Liver (tissue), 9 donors: Measurements from ENCODE around the gene CD8A. TPM values are rescaled to one million over a fixed set of nuclear protein-coding genes. Genes with fewer than 3 reads are reported as not detected.
"Not testable (repeated sequence)": the region's sequence is repeated elsewhere in the genome, so short reads cannot be mapped to it uniquely, and the experiment has no call there.

Experiments used
- DNase-seq: peaks from one replicate; pipeline ENCODE4 v3.0.0-alpha.2; 2017; ENCODE audit warnings: low spot score
- H3K27ac ChIP-seq, 2 donors: one replicate each; pipeline ENCODE4 v1.7.0; 2013; ENCODE audit warnings: inconsistent platforms in 2 of 2, low read length in 2 of 2, control low read depth in 1 of 2, low read depth in 1 of 2, mild to moderate bottlenecking in 1 of 2
- H3K27me3 ChIP-seq, 4 donors: one replicate each; pipeline versions ENCODE4 v1.6.1 to v1.7.0; 2013; ENCODE audit warnings: low read length in 3 of 4, inconsistent platforms in 1 of 4, mild to moderate bottlenecking in 1 of 4, moderate library complexity in 1 of 4; ENCODE audit not compliant: control insufficient read depth in 4 of 4, insufficient read depth in 4 of 4
- H3K36me3 ChIP-seq, 4 donors: one replicate each; pipeline versions ENCODE4 v1.6.1 to v1.7.0; 2013; ENCODE audit warnings: low read length in 3 of 4, mild to moderate bottlenecking in 3 of 4, low read depth in 1 of 4, moderate library complexity in 1 of 4; ENCODE audit not compliant: control insufficient read depth in 4 of 4, insufficient read depth in 3 of 4
- H3K4me1 ChIP-seq, 4 donors: one replicate each; pipeline versions ENCODE4 v1.6.1 to v1.7.0; 2013; ENCODE audit warnings: low read length in 3 of 4, mild to moderate bottlenecking in 3 of 4, moderate library complexity in 1 of 4; ENCODE audit not compliant: control insufficient read depth in 4 of 4, insufficient read depth in 4 of 4
- H3K4me3 ChIP-seq, 3 donors: one replicate each; pipeline versions ENCODE4 v1.6.1 to v1.7.0; 2013; ENCODE audit warnings: low read length in 3 of 3, control low read depth in 1 of 3, low read depth in 1 of 3, mild to moderate bottlenecking in 1 of 3
- H3K9ac ChIP-seq, 2 donors: one replicate each; pipeline ENCODE4 v1.7.0; 2013; ENCODE audit warnings: low read length in 2 of 2, mild to moderate bottlenecking in 2 of 2, moderate library complexity in 2 of 2, control low read depth in 1 of 2, low read depth in 1 of 2
- H3K9me3 ChIP-seq, 4 donors: one replicate each; pipeline versions ENCODE4 v1.6.1 to v1.7.0; 2013; ENCODE audit warnings: low read length in 3 of 4; ENCODE audit not compliant: control insufficient read depth in 4 of 4
- WGBS: extraction: QIAGEN DNeasy Blood & Tissue Kit; methylation state at CpG from one replicate; pipeline ENCODE4 v1.1.7; 2013; 5-methylcytosine and 5-hydroxymethylcytosine counted together
- polyA plus RNA-seq, 2 donors: library from polyadenylated mRNA; stranded (reverse) in 1 of 2; unstranded in 1 of 2; fragments of 200-250 nt in 1 of 2; fragments of >200 nt in 1 of 2; fragmentation: Nextera tagmentation in 1 of 2; extraction: Ambion mirVana in 1 of 2; gene quantifications; one replicate each; pipeline versions ENCODE4 v1.2.1 to v1.2.3, GENCODE V29; 2013 to 2015
- total RNA-seq, 2 donors: library from RNA; depleted of rRNA; stranded (reverse); fragments of >200 nt; gene quantifications; one replicate each; pipeline ENCODE4 v1.2.3, GENCODE V29; 2014
- donor health status: healthy.
- donor health status: healthy.
- donor health status: healthy.
- donor health status: healthy.
- donor health status: healthy.

Gene CD8A
- total and polyA plus RNA-seq, 4 donors: 0.42 to 1.8 (median 0.69) TPM

DNA sequence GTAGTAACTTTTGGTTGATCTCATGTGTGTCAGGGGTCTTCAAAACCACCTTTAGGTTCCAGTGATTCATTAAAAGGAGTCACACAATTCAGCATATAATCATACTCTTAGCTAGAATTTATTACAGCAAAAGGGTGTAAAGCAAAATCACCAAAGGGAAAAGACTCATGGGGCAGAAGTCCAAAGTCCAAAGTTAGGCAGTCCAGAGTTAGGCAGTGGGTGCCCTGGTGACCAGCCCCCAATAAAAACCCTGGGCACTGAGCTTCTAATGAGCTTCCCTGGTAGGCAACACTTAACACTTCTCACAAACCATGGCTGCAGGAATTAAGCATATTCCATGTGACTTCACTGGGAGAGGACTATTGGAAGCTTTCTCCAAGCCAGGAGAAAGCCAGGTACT, 51.2 kb downstream of the CD8A start:
- H3K9me3 ChIP-seq, DNase-seq, H3K36me3 ChIP-seq, H3K9ac ChIP-seq, H3K27ac ChIP-seq, H3K4me1 ChIP-seq, H3K27me3 ChIP-seq, H3K4me3 ChIP-seq: not testable (repeated sequence)

DNA sequence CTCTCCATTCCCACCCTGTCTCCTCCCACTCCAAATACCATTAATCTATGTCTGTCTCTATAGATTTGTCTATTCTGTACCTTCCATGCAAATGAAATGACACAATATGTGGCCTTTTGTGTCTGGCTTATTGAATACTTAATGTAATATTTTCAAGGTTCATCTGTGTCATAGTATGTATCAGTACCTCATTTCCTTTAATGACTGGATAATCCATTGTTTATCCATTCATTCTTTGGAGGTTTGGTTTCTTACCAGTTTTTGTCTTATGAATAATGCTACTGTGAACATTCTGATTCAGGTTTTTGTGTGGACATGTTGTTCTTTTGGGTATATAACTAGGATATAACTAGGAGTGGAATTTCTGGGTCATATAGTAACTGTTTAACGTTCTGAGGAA, 55.8 kb downstream of the CD8A start:
- WGBS: no CpG with 5 or more reads among the region's 1 CpG
- not testable (repeated sequence) for H3K4me1 ChIP-seq, H3K9me3 ChIP-seq, H3K36me3 ChIP-seq, H3K9ac ChIP-seq, H3K27ac ChIP-seq, DNase-seq, H3K4me3 ChIP-seq, H3K27me3 ChIP-seq

Other genes starting within 250 kb of the CD8A start
- 10 to 100 TPM; 20.6 to 25.0 TPM for gene CHMP3, start 227.5 kb downstream of the CD8A start, total RNA-seq
- gene CHMP3, start 227.5 kb downstream of the CD8A start, polyA plus RNA-seq: 10 to 100 TPM; 23.0 to 25.1 TPM
- 10 to 100 TPM; 18.5 to 38.2 TPM for gene RNF103, start 167.0 kb downstream of the CD8A start, total RNA-seq
- gene RNF103, start 167.0 kb downstream of the CD8A start, polyA plus RNA-seq: 10 to 100 TPM; 15.4 to 20.4 TPM
- 10 to 100 TPM; 48.3 to 74.5 TPM for gene RMND5A, start 70.6 kb downstream of the CD8A start, total RNA-seq
- 10 to 100 TPM in 1 of 2 donors, 1 to 10 TPM in 1; 8.8 to 10.1 TPM for gene RMND5A, start 70.6 kb downstream of the CD8A start, polyA plus RNA-seq
- gene CD8B, start 71.0 kb upstream of the CD8A start, total RNA-seq: 1 to 10 TPM in 1 of 2 donors, under 1 TPM in 1; 0.17 to 1.0 TPM
- gene CD8B, start 71.0 kb upstream of the CD8A start, polyA plus RNA-seq: under 1 TPM; 0.39 to 0.89 TPM
- under 1 TPM; 0.05 to 0.33 TPM for gene RGPD1, start 151.2 kb upstream of the CD8A start, total RNA-seq
- under 1 TPM; 0.30 to 0.93 TPM for gene RGPD1, start 151.2 kb upstream of the CD8A start, polyA plus RNA-seq
- gene PLGLB1, start 230.9 kb upstream of the CD8A start, total RNA-seq: 10 to 100 TPM; 35.1 to 90.0 TPM
- 100 to 1,000 TPM in 1 of 2 donors, 10 to 100 TPM in 1; 90.8 to 140 TPM for gene PLGLB1, start 230.9 kb upstream of the CD8A start, polyA plus RNA-seq